ENCODE results near the gene BMERB1. TPM values are rescaled to one million over a fixed set of nuclear protein-coding genes. Genes with fewer than 3 reads are reported as not detected.
A peak's percentile ranks its signal among the peaks of the same experiment; 100 is the strongest.
"Not testable (repeated sequence)": the region's sequence is repeated elsewhere in the genome, so short reads cannot be mapped to it uniquely, and the experiment has no call there.

The BMERB1 gene
- total and polyA plus RNA-seq, 4 donors: 5.6 to 33.3 (median 9.0) TPM

- H3K27me3 ChIP-seq (ENCODE audit: control insufficient read depth in 4 of 4, insufficient read depth in 4 of 4, low read length in 3 of 4): no peaks in the 10 kb centered on the region
- H3K4me1 ChIP-seq (ENCODE audit: control insufficient read depth in 4 of 4, insufficient read depth in 4 of 4, low read length in 3 of 4): peaks cover 2 to 46% (median 38%) of the 10 kb centered on the region in 4 donors
- no peak overlapping the region for H3K27ac ChIP-seq (ENCODE audit: low read depth in 1 of 2, low read length in 2 of 2)
- TF ChIP-seq HNF4A (conservative IDR thresholded peaks at IDR 0.05) (peak; percentile 19 to 27), ATF3 (IDR thresholded peaks at IDR 0.05) (no peak)
- no peaks in the 10 kb centered on the region for H3K36me3 ChIP-seq (ENCODE audit: control insufficient read depth in 4 of 4, insufficient read depth in 3 of 4, low read depth in 1 of 4, low read length in 3 of 4)
- H3K9me3 ChIP-seq (ENCODE audit: control insufficient read depth in 4 of 4, low read length in 3 of 4): no peaks in the 10 kb centered on the region
- H3K4me3 ChIP-seq (ENCODE audit: low read depth in 1 of 3, low read length in 3 of 3): no peak overlapping the region
- no peak overlapping the region for H3K9ac ChIP-seq (ENCODE audit: low read depth in 1 of 2, low read length in 2 of 2)
- WGBS: 38% methylated on average over 10 of the region's 10 CpGs
- no peak for DNase-seq (ENCODE audit: low spot score)
Observed at GRCh38 chr16:15451098-15451731, 16.8 kb downstream of the BMERB1 start.

- H3K36me3 ChIP-seq (ENCODE audit: control insufficient read depth in 4 of 4, insufficient read depth in 3 of 4, low read depth in 1 of 4, low read length in 3 of 4): no peaks in the 10 kb centered on the region
- H3K27me3 ChIP-seq (ENCODE audit: control insufficient read depth in 4 of 4, insufficient read depth in 4 of 4, low read length in 3 of 4): no peaks in the 10 kb centered on the region
- TF ChIP-seq RAD21 (IDR thresholded peaks at IDR 0.05) (peak in 1 of 2 donors; percentile 26), CTCF (IDR thresholded peaks at IDR 0.05; ENCODE audit: low read depth, low read length, missing input control) (no peak), NR2F2 (IDR thresholded peaks at IDR 0.05) (no peak), HNF4A (conservative IDR thresholded peaks at IDR 0.05) (peak in 1 of 2 donors; percentile 32), EGR1 (IDR thresholded peaks at IDR 0.05; ENCODE audit: low read depth in 2 of 2) (no peak)
- no peak overlapping the region for H3K9ac ChIP-seq (ENCODE audit: low read depth in 1 of 2, low read length in 2 of 2)
- no peaks in the 10 kb centered on the region for H3K9me3 ChIP-seq (ENCODE audit: control insufficient read depth in 4 of 4, low read length in 3 of 4)
- 30% methylated on average over 8 of the region's 8 CpGs for WGBS
- DNase-seq (ENCODE audit: low spot score): no peak
- H3K4me1 ChIP-seq (ENCODE audit: control insufficient read depth in 4 of 4, insufficient read depth in 4 of 4, low read length in 3 of 4): peaks cover 4 to 56% (median 44%) of the 10 kb centered on the region in 4 donors
- H3K4me3 ChIP-seq (ENCODE audit: low read depth in 1 of 3, low read length in 3 of 3): no peak overlapping the region
- peak overlapping the region in 1 of 2 donors; percentile 26 for H3K27ac ChIP-seq (ENCODE audit: low read depth in 1 of 2, low read length in 2 of 2)
Observed at GRCh38 chr16:15452246-15452855, 18.0 kb downstream of the BMERB1 start.

GRCh38 chr16:15453296-15453695 is 18.9 kb downstream of the BMERB1 start:
- not testable (repeated sequence) for H3K4me3 ChIP-seq (ENCODE audit: low read depth in 1 of 3, low read length in 3 of 3); DNase-seq (ENCODE audit: low spot score); H3K9me3 ChIP-seq (ENCODE audit: control insufficient read depth in 4 of 4, low read length in 3 of 4); H3K36me3 ChIP-seq (ENCODE audit: control insufficient read depth in 4 of 4, insufficient read depth in 3 of 4, low read depth in 1 of 4, low read length in 3 of 4); H3K27me3 ChIP-seq (ENCODE audit: control insufficient read depth in 4 of 4, insufficient read depth in 4 of 4, low read length in 3 of 4); H3K9ac ChIP-seq (ENCODE audit: low read depth in 1 of 2, low read length in 2 of 2); H3K27ac ChIP-seq (ENCODE audit: low read depth in 1 of 2, low read length in 2 of 2)
- WGBS: 89% methylated on average over 7 of the region's 7 CpGs
- H3K4me1 ChIP-seq (ENCODE audit: control insufficient read depth in 4 of 4, insufficient read depth in 4 of 4, low read length in 3 of 4): peaks cover 4 to 62% (median 44%) of the 10 kb centered on the region in 4 donors

- H3K4me1 ChIP-seq (ENCODE audit: control insufficient read depth in 4 of 4, insufficient read depth in 4 of 4, low read length in 3 of 4): peaks cover 4 to 62% (median 44%) of the 10 kb centered on the region in 4 donors
Observed at GRCh38 chr16:15454933-15455332, 20.5 kb downstream of the BMERB1 start.

More at GRCh38 chr16:15454933-15455332, 20.5 kb downstream of the BMERB1 start:
- WGBS: 41% methylated on average over 11 of the region's 11 CpGs
- TF ChIP-seq RXRA (IDR thresholded peaks at IDR 0.05) (peak; percentile 81 to 85), SP1 (IDR thresholded peaks at IDR 0.05) (peak; percentile 51), HNF4A (conservative IDR thresholded peaks at IDR 0.05) (peak; percentile 52 to 53)
- H3K9ac ChIP-seq (ENCODE audit: low read depth in 1 of 2, low read length in 2 of 2); H3K9me3 ChIP-seq (ENCODE audit: control insufficient read depth in 4 of 4, low read length in 3 of 4); DNase-seq (ENCODE audit: low spot score); H3K4me3 ChIP-seq (ENCODE audit: low read depth in 1 of 3, low read length in 3 of 3); H3K36me3 ChIP-seq (ENCODE audit: control insufficient read depth in 4 of 4, insufficient read depth in 3 of 4, low read depth in 1 of 4, low read length in 3 of 4); H3K27me3 ChIP-seq (ENCODE audit: control insufficient read depth in 4 of 4, insufficient read depth in 4 of 4, low read length in 3 of 4): not testable (repeated sequence)
- H3K27ac ChIP-seq (ENCODE audit: low read depth in 1 of 2, low read length in 2 of 2): peak overlapping the region; percentile 35 to 37
